ENCODE measurements around the gene KRT85.

DNA sequence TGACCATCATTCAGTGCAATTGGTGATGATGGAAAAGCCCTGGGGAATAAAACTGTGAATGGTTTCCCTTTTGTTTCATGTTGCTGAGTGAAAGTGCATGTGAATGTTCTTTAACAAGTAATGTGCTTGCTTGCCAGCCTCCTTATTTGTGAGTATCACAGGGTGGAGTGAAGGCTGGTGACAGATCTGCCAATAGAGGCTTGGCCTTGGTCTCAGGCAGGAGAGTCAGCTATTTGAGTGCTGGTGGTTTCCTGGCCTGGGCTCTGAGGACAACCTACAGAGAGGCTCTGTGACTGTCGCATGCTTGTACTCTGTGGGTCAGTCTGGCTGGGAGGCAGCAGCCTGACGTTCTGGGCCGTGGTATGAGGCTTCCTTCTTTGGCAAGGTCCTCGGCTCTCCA lies 20.7 kb downstream of the KRT85 start:
- TF ChIP-seq, protein P1, sequence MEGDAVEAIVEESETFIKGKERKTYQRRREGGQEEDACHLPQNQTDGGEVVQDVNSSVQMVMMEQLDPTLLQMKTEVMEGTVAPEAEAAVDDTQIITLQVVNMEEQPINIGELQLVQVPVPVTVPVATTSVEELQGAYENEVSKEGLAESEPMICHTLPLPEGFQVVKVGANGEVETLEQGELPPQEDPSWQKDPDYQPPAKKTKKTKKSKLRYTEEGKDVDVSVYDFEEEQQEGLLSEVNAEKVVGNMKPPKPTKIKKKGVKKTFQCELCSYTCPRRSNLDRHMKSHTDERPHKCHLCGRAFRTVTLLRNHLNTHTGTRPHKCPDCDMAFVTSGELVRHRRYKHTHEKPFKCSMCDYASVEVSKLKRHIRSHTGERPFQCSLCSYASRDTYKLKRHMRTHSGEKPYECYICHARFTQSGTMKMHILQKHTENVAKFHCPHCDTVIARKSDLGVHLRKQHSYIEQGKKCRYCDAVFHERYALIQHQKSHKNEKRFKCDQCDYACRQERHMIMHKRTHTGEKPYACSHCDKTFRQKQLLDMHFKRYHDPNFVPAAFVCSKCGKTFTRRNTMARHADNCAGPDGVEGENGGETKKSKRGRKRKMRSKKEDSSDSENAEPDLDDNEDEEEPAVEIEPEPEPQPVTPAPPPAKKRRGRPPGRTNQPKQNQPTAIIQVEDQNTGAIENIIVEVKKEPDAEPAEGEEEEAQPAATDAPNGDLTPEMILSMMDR (IDR thresholded peaks at IDR 0.05; ENCODE audit: low read length): no peak
- TF ChIP-seq EZH2 (IDR thresholded peaks at IDR 0.05; ENCODE audit: borderline replicate concordance, low read length): no peak

Data from OCI-LY1 (cell line).